H1 (cell line): ENCODE data around the gene POFUT2. TPM values are rescaled to one million over a fixed set of nuclear protein-coding genes. Genes with fewer than 3 reads are reported as not detected.

ENCODE experiments used
- ATF2 ChIP-seq: IDR thresholded peaks from 2 replicates; pipeline ENCODE4 v1.6.1; 2012; ENCODE audit warnings: low read length, inconsistent platforms
- CBX8 ChIP-seq: fragments of 300-800, 300-1000 bp; sonication (generic); IDR thresholded peaks from 2 replicates; pipeline ENCODE4 v1.7.1; 2016; ENCODE audit warnings: low read depth, low read length, borderline replicate concordance
- CHD7 ChIP-seq: fragments of 300-600 bp; sonication (generic); IDR thresholded peaks from 2 replicates; pipeline ENCODE4 v1.7.1; 2012; ENCODE audit warnings: low read length, moderate library complexity, mild to moderate bottlenecking, inconsistent platforms; ENCODE audit not compliant: insufficient replicate concordance
- CTBP2 ChIP-seq: IDR thresholded peaks from 2 replicates; pipeline ENCODE4 v1.7.0; 2011; ENCODE audit warnings: borderline replicate concordance, mild to moderate bottlenecking, moderate library complexity, mixed read lengths, low read length; ENCODE audit not compliant: insufficient read depth, insufficient read length
- E2F6 ChIP-seq: IDR thresholded peaks from 2 replicates; pipeline ENCODE4 v1.6.1; 2012; ENCODE audit warnings: inconsistent platforms
- FOSL1 ChIP-seq: IDR thresholded peaks from 2 replicates; pipeline ENCODE4 v1.6.1; 2011; ENCODE audit warnings: mild to moderate bottlenecking, low read depth, low read length, moderate library complexity; ENCODE audit not compliant: insufficient read depth
- KDM4A ChIP-seq: IDR thresholded peaks from one replicate; pipeline ENCODE4 v1.7.1; 2012; ENCODE audit warnings: low read depth, mild to moderate bottlenecking, moderate library complexity, low read length, inconsistent platforms; ENCODE audit not compliant: severe bottlenecking
- TEAD4 ChIP-seq: IDR thresholded peaks from 2 replicates; pipeline ENCODE4 v1.6.1; 2012; ENCODE audit warnings: low read depth, low read length, inconsistent platforms, mixed read lengths
- polyA plus RNA-seq, 7 experiments: library from polyadenylated mRNA; depleted of rRNA in 3 of 7; stranded (reverse) in 5 of 7; unstranded in 2 of 7; fragments of >200 nt in 5 of 7; fragments of 200-250 nt in 2 of 7; gene quantifications; 1 replicate in 5 of 7; 2 replicates in 1 of 7; 4 replicates in 1 of 7; pipeline versions ENCODE4 v1.2.1 to v1.2.3, GENCODE V29; 2011 to 2013; ENCODE audit warnings: missing spikeins in 2 of 7, mixed read lengths in 2 of 7
- total RNA-seq: library from RNA; stranded (reverse); fragmentation: NEBNext Ultra II Directional; extraction: Animal tissue kit (Norgen Biotek cat#: 25700); gene quantifications from 2 replicates; pipeline ENCODE4 v1.2.1, GENCODE V29; 2021

Gene POFUT2
- total and polyA plus RNA-seq, 2 of the 8 experiments (the other 6 are each of a cell fraction or from before 2014, with no cell fraction given) = 13.7 to 32.1 TPM

GRCh38 chr21:45334591-45335081 lies 46.9 kb upstream of the POFUT2 start (continued):
- TF ChIP-seq CBX8 = no peak
- TF ChIP-seq TEAD4 = no peak
- no peak for TF ChIP-seq CTBP2
- TF ChIP-seq E2F6 = no peak
- TF ChIP-seq ATF2 = no peak
- TF ChIP-seq KDM4A = no peak
- TF ChIP-seq CHD7 = no peak
- TF ChIP-seq FOSL1 = no peak
- TF ChIP-seq, all 59 proteins: peak for 0
